HG02588 (cell line): ENCODE results near the gene GDI1.

Source experiments
- ATAC-seq: cut with Tn5 transposase; IDR thresholded peaks from one replicate; pipeline ENCODE4 v1.9.1; 2021; ENCODE audit warnings: mild to moderate bottlenecking, moderate library complexity; ENCODE audit not compliant: unreplicated experiment

The GDI1 gene

DNA sequence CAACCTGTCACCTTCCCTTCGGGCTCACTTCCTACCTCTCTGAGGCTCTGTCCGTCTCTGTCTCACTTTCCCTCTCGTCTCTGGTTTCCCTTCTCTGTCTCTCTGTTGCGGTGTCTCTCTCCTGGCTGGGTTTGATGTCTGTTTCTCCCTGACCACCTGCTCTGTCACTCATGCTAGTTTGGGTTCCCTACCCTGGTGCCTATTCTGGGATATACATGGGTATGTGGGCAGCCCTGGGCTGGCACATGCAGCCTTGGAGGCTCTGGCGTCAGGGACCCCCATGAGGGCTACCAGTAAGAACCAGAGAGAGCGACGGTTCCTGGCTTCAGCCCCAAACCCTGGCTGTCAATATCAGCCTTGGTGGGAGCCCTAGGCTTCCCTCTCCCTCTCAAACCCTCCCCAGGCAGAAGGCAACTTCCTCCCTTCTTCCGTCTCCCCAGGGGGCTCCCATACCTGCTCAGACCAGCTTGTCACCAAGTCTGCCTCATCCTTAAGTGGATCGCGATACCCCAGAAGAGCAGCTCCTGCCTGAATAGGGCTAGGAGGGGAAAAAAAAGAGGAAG lies 28.2 kb upstream of the GDI1 start:
- no peak for ATAC-seq

DNA sequence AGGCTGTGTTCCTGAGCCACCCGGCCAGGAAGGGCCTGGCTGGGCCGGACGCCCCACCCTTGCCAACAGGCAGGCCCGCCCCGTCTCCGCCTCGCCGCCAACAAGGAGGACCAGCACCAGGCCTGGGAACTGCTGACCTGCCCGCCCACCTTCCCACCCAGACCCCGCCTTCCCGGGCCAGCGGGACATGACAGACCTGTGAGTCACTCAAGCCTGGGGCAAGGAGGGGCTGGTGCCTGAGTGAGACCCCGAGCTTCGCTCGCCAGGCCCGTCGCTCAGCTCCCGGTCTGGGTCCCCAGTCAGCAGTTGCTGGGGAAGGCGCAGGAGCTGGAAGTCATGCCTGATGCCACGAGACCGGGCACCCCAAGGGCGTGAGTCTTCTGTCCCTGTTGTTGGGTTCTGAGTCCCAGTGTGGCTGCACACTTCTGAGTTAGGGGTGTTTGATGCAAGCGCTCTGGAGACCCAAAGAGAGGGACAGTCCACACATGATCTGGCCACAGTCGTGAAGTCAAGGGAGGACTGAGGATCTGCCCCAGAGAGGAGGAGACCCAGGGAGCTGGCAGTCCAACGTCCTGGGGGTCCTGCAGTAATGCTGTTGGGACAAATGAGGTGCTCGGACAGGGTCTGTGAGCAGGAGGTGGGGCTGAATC lies 27.6 kb upstream of the GDI1 start, which contains the start of gene DNASE1L1:
DNASE1L1 (minus strand) TSS at position 33 of the 650 bp plus-strand sequence. CDS start 3,686 bp downstream, outside the sequence.
- ATAC-seq, result no peak

DNA sequence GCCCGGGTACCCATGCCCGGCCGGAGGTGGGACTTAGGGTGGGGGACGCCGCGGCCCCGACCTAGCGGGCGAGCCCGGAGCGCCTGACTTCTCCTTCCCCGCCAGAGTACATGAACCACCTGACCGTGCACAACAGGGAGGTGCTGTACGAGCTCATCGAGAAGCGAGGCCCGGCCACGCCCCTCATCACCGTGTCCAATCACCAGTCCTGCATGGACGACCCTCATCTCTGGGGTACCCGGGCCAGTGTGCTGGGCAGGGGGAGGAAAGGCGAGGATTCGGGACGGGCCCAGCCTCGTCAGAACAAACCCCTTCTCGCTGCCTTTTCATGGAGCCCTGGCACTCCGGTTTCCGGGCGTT lies 25.0 kb upstream of the GDI1 start:
- peak; percentile 53 for ATAC-seq

DNA sequence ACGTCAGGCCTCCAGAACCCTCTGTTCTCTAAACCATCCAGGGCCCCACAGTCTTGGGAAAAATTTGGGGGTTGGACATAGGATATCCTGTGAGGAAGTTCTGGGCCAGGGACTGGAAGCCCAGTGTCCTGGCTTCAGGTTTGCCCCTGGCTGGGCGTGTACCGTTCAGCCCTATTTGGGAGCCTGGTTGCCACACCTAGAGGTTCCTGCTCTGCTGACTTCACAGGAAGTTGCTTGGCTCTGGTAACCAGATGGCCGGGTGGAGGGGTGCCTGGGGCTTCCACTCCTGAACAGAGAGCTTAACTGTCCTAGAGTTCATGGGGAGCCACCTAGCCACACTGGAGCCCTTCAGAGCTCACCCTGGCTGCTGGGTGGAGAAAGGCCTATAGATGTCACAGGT lies 24.5 kb upstream of the GDI1 start:
- ATAC-seq, result no peak

DNA sequence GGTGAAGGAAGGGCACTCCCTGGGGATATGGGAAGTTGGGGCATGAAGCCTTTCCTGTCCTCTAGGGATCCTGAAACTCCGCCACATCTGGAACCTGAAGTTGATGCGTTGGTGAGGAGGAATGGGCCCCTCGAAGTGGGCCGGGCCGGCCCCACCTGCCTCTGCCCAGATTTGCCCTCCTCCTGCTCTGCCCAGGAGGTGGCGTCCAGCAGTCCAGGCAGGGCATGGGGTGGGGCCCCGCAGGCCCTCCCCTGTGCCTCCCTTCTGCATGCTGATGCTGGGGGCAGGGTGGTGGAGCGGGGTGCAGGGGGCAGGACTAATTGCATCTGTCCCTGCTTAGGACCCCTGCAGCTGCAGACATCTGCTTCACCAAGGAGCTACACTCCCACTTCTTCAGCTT lies 23.8 kb upstream of the GDI1 start:
- no peak for ATAC-seq

GRCh38 chrX:154417157-154417556 lies 19.8 kb upstream of the GDI1 start:
- no peak for ATAC-seq

DNA sequence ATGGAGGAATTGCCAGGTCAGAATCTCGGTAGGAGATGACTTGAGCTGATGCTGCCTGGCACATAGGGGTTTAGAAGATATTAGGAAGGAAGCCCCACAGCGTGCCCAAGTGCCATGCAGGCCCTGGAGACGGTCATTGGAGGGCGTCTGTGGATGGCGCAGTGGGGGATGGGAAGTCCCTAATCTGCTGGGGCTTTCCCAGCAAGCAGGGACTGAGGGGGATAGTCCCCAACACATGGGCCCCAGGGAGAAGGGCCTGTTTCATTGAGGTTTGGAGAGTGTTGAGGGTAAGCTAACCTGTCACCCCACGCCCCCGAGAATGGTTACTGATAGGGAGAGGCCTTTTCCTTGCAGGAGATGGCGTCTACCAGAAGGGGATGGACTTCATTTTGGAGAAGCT lies 17.8 kb upstream of the GDI1 start:
- no peak for ATAC-seq

DNA sequence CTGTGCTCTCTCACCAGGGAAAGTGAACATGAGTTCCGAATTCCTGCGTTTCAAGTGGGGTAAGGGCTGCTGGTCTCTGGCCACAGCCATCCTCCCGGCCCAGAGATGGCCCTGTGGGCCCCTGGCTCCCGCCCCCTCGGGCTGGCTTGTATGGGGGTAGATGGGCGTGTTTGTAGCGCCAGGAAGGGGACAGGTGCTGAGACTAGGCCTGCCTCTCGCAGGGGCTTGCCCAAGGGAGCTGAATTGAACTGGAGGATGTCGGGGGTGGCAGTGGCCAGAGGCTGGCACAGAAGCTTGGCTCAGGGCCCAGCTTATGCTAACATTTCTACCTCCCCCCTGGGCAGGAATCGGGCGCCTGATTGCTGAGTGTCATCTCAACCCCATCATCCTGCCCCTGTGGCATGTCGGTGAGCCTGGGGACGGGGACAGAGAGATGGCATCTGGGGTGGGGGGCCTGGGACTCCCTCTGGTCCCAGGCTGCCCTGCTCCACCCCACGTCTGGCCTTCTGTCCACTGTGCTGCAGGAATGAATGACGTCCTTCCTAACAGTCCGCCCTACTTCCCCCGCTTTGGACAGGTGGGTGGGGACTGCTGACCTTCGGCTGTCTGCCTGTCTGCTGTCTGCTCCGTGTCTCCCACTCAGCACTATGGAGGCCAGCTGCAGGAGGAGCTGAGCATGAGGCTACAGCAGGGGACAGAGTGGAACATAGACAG lies 17.1 kb upstream of the GDI1 start:
- no peak for ATAC-seq

GRCh38 chrX:154420402-154420756 lies 16.6 kb upstream of the GDI1 start:
- ATAC-seq, result no peak

DNA sequence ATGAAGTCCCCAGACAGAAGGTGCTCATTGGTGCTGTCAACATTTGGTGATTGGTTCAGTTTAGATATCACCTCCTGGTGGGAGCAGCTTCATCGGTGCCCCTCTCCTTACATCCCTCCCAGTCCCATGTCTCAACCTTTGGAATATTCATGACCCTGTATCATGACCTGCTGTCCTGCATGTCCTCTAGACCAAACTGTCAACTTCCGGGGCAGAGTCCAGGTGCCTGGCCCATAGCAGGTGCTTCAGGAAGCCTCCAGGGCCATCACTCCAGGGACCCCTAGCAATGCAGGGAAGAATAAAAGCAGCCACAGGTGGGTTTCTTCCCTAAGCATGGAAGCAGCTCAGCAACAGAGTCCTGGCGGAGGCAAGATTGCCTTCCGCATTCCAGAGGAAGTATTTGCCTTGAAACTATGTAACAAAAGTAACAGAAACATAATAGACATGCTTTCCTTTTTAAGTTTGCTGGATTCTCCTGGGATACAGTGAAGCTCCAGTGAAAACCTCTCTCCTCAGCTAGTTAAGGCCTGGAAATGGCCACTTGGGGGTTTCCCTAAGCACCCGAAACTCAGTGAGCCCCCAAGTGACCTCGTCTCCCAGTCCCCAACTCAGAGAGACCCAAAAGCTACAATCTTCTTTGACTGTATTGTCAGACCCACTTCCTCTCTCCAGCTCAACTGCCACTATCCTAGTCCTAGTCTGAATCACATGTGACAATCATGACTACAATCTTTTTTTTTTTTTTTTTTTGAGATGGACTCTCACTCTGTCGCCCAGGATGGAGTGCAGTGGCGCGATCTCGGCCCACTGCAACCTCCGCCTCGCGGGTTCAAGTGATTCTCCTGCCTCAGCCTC lies 9.8 kb upstream of the GDI1 start:
- no peak for ATAC-seq

DNA sequence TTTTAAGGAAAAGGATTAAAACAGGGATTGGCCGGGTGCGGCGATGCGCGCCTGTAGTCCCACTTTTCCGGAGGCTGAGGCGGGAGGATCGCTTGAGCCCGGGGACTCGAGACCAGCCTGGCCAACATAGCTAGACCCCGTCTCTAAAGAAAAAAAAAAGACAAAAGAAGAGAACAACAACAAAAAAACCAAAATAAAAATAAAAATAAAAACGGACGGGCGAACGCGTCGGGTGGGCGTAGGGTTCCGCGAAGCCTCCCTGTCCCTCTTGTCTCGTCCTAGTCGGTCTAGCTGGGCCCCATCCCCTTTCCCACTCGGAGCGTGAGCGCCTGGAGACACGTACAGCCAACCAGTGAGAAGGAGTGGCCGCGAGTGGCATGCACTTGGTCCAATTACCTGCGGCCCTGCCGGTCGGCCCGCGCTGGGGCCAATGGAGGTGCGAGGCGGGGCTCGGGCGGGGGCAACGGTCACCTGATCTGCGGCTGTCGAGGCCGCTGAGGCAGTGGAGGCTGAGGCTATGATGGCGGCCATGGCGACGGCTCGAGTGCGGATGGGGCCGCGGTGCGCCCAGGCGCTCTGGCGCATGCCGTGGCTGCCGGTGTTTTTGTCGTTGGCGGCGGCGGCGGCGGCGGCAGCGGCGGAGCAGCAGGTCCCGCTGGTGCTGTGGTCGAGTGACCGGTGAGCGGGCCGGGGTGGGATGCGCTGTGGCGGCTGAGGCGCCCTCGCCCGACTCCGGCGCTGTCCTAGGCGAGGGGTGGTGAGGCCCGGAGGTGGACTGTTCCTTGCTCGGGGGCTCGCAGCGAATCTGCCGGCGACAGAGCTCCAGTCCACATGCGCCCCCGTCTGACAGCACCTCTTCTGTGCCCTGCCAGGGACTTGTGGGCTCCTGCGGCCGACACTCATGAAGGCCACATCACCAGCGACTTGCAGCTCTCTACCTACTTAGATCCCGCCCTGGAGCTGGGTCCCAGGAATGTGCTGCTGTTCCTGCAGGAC lies 8.5 kb upstream of the GDI1 start, which contains the start of gene ATP6AP1:
ATP6AP1 (plus strand) TSS at position 502 of the 996 bp plus-strand sequence; CDS start at position 518, 16 bp downstream.
- ATAC-seq, result peak; percentile 93

DNA sequence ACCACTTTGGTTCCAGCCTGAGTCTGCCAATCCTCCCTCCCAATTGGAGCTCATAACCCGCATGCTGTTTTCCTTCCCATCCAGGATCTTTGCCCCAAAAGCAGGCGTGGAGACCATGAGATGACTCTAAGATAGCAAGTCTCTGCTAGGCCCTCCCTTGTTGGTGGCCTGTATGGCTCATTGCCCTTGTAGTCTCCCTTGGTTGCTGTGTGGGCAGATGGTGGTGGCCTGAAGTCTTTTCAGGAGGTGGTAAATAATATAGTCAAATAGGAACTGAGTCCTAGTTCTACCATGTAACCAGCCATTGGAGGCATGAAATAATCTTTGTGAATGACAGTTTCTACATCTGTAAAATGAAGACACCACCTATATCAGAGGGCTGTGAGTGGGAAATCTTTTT lies 7.2 kb upstream of the GDI1 start:
- no peak for ATAC-seq

GRCh38 chrX:154430479-154430878 lies 6.5 kb upstream of the GDI1 start:
- no peak for ATAC-seq

DNA sequence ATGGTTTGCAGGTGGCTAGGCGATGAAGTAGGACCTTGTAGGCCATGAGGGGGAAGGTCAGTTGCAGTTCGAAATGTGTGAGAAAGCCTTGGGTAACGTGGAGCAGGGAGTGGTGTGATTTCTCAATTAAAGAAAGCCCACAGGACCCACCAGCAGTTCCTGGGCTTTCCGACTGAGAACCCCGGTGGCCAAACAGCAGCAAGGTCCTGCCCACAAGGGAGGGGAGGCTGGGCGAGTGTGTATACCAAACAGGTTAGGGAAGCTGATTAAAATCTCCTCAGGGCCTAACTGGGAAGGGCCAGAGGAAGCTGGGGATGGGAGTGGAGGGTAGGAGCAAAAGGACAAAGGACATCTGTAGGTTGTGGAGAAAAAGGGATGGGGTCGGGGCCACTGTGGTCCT lies 6.0 kb upstream of the GDI1 start:
- ATAC-seq, result no peak

DNA sequence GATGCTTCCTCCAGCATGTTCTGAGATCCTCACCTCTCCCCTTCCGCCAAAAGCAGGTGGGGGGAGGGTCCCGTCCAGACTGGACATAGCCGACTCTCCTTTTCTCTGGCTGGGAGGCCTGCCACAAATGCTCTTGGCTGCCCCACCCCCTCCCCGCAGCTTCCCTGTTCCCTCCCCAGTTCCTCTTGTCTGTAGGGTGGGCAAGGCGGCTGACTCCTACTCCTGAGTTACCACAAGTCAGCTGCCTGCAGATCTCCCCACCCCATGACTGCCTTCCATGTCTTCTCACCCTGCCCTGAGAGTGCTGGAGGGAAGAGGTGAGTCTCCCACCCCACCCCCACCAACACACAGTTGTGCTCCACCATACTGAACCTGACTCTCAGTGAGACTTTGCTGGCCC lies 5.6 kb upstream of the GDI1 start:
- no peak for ATAC-seq

- no peak for ATAC-seq
Observed at GRCh38 chrX:154432210-154432609, 4.7 kb upstream of the GDI1 start.

GRCh38 chrX:154433605-154434004 lies 3.3 kb upstream of the GDI1 start:
- ATAC-seq, result no peak

DNA sequence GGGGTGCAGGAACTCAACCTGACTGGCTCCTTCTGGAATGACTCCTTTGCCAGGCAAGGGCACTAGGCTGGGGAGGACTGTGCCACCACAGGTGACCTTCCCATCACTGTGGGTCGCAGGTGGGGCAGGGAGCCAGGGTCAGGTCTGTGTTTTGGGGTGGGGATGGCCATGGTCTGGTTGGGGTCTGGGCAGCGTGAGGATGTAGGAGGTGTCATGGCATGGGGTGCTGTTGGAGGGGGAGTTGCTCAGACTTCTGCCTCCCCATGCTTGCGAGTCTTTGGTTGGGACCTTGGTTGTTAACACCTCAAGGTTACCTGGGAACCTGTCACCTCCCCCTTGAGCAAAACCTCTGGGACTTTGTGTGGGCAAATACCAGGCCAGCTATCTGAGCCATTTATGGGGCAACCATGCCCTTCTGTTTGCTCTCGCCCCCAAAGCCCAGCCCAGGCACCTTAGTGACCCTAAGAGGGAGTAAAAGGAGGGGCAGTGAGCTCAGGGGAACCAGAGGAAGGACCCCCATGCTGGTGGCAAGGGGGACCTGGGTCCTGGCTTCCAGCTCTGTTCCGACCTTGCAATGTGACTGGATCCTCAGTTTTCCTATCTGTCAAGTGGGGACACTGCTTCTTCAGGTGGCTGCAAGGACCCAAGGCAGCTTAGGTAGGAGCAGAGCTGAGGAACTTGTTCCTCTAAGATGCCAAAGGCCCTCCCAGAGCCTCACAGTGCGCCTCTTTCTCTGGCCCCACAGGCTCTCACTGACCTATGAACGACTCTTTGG lies 2.4 kb upstream of the GDI1 start:
- ATAC-seq, result no peak

GRCh38 chrX:154435171-154435733 lies 1.7 kb upstream of the GDI1 start:
- ATAC-seq, result no peak
